HCT116 (cell line): ENCODE results near the gene PITPNC1. TPM values are rescaled to one million over a fixed set of nuclear protein-coding genes. Genes with fewer than 3 reads are reported as not detected.

Experiments used
- ATAC-seq: fragments of 200-7000 bp; cut with Tn5 transposase; 2 replicates; pipeline ENCODE4 v1.9.1; 2020; ENCODE audit warnings: mild to moderate bottlenecking, moderate library complexity
- BruUV-seq: library from RNA; stranded (reverse); fragments of 400-500 nt; replicated peaks from 2 replicates; lab custom pipeline; 2021; lab: Mats Ljungman, UMichigan
- CTCF ChIA-PET: fragments of 300-600 bp; sonication (Branson Sonifier 250); formaldehyde crosslinking; loops from one replicate; lab custom pipeline; 2021; ENCODE audit warnings: antibody characterized with exemption; lab: Charles Lee
- POLR2A ChIA-PET: fragments of 300-600, 350-600 bp; sonication (Branson Sonifier 250); formaldehyde crosslinking; loops from one replicate; lab custom pipeline; 2021; ENCODE audit warnings: antibody characterized with exemption; lab: Charles Lee
- RAD21 ChIA-PET, 2 experiments: fragments of 300-600 bp; sonication (Branson Sonifier 250); formaldehyde crosslinking; loops; one replicate each; lab custom pipeline; 2023; ENCODE audit warnings: low total read pairs in 2 of 2; ENCODE audit not compliant: uncharacterized antibody in 2 of 2, unreplicated experiment in 2 of 2, low non-redundant PET in 1 of 2; lab: Charles Lee
- DNase-seq: peaks from one replicate; pipeline ENCODE4 v3.0.0-alpha.2; 2010; ENCODE audit warnings: low read depth, low spot score
- H2AFZ ChIP-seq: fragments of 200-600 bp; shearing (Covaris generic), sonication (generic); 2 replicates; pipeline ENCODE4 v1.6.1; 2017; ENCODE audit warnings: low read depth, mixed run types, mixed read lengths, antibody characterized with exemption, low read length; ENCODE audit not compliant: poor library complexity, severe bottlenecking
- H3K27ac ChIP-seq: 2 replicates; pipeline ENCODE4 v1.5.1; 2012; ENCODE audit warnings: low read depth, low read length
- H3K27me3 ChIP-seq: fragments of 200-600 bp; sonication (generic); 2 replicates; pipeline ENCODE4 v1.6.1; 2016; ENCODE audit warnings: mixed run types, low read length, mixed read lengths; ENCODE audit not compliant: insufficient read depth
- H3K36me3 ChIP-seq, 2 experiments: fragments of 200-500 bp in 1 of 2; fragments of 200-600 bp in 1 of 2; sonication (Bioruptor generic) in 1 of 2; sonication (generic) in 1 of 2; 2 replicates each; pipeline versions ENCODE4 v1.5.1 to v1.6.1; 2014 to 2016; ENCODE audit warnings: low read length in 2 of 2, inconsistent platforms in 1 of 2, mixed read lengths in 1 of 2, mixed run types in 1 of 2; ENCODE audit not compliant: insufficient read depth in 2 of 2, control insufficient read depth in 1 of 2
- H3K4me1 ChIP-seq, 2 experiments: fragments of 200-600 bp in 1 of 2; sonication (generic) in 1 of 2; 2 replicates each; pipeline versions ENCODE4 v1.5.1 to v1.6.1; 2012 to 2017; ENCODE audit warnings: low read length in 2 of 2, inconsistent platforms in 1 of 2, mild to moderate bottlenecking in 1 of 2, mixed read lengths in 1 of 2, mixed run types in 1 of 2, moderate library complexity in 1 of 2; ENCODE audit not compliant: insufficient read depth in 2 of 2, control insufficient read depth in 1 of 2
- H3K4me2 ChIP-seq: fragments of 200-600 bp; sonication (generic); 2 replicates; pipeline ENCODE4 v1.6.1; 2017; ENCODE audit warnings: mixed run types, low read length, mixed read lengths
- H3K4me3 ChIP-seq, 2 experiments: fragments of 200-600 bp in 1 of 2; sonication (generic) in 1 of 2; replicated peaks in 1 of 2; 2 replicates each; pipeline ENCODE4 v1.5.1; 2011 to 2016; ENCODE audit warnings: low read length in 2 of 2, control low read depth in 1 of 2, low read depth in 1 of 2, mild to moderate bottlenecking in 1 of 2, mixed read lengths in 1 of 2, mixed run types in 1 of 2
- H3K79me2 ChIP-seq: fragments of 200-600 bp; sonication (generic); 2 replicates; pipeline ENCODE4 v1.6.1; 2017; ENCODE audit warnings: mild to moderate bottlenecking, mixed run types, low read length, moderate library complexity, mixed read lengths; ENCODE audit not compliant: insufficient read depth
- H3K9ac ChIP-seq: fragments of 200-600 bp; sonication (generic); 2 replicates; pipeline ENCODE4 v1.6.1; 2016; ENCODE audit warnings: low read length, mixed read lengths
- H3K9me2 ChIP-seq: fragments of 200-600 bp; sonication (generic), shearing (Covaris generic); 2 replicates; pipeline ENCODE4 v1.6.1; 2017; ENCODE audit warnings: mixed run types, mild to moderate bottlenecking, moderate library complexity; ENCODE audit not compliant: insufficient read depth
- H3K9me3 ChIP-seq, 2 experiments: fragments of 200-500 bp in 1 of 2; fragments of 200-600 bp in 1 of 2; sonication (Bioruptor generic) in 1 of 2; sonication (generic) in 1 of 2; 2 replicates each; pipeline ENCODE4 v1.6.1; 2014 to 2017; ENCODE audit warnings: low read length in 2 of 2, mixed read lengths in 2 of 2, inconsistent platforms in 1 of 2, low read depth in 1 of 2, mild to moderate bottlenecking in 1 of 2, mixed run types in 1 of 2, moderate library complexity in 1 of 2; ENCODE audit not compliant: control insufficient read depth in 1 of 2, insufficient read depth in 1 of 2
- H4K20me1 ChIP-seq: fragments of 200-600 bp; sonication (generic), shearing (Covaris generic); 2 replicates; pipeline ENCODE4 v1.6.1; 2017; ENCODE audit warnings: mixed run types, mild to moderate bottlenecking, moderate library complexity; ENCODE audit not compliant: insufficient read depth
- EGR1 ChIP-seq: IDR thresholded peaks from 2 replicates; pipeline ENCODE4 v1.6.1; 2012; ENCODE audit warnings: low read depth
- EZH2phosphoT487 ChIP-seq: fragments of 200-600 bp; IDR thresholded peaks from 2 replicates; pipeline ENCODE4 v1.6.1; 2018; ENCODE audit warnings: antibody characterized with exemption, borderline replicate concordance
- JUND ChIP-seq: IDR thresholded peaks from 2 replicates; pipeline ENCODE4 v1.6.1; 2012
- MAX ChIP-seq: IDR thresholded peaks from 2 replicates; pipeline ENCODE4 v1.6.1; 2012
- POLR2AphosphoS5 ChIP-seq: IDR thresholded peaks from 2 replicates; pipeline ENCODE4 v1.6.1; 2011; ENCODE audit warnings: mild to moderate bottlenecking, low read depth, low read length, moderate library complexity
- REST ChIP-seq: IDR thresholded peaks from 2 replicates; pipeline ENCODE4 v1.6.1; 2012; ENCODE audit warnings: low read depth
- SIN3A ChIP-seq: IDR thresholded peaks from 2 replicates; pipeline ENCODE4 v1.6.1; 2012; ENCODE audit warnings: low read depth
- ZFX ChIP-seq: fragments of 450-650 bp; IDR thresholded peaks from 2 replicates; pipeline ENCODE4 v1.6.1; 2017
- intact Hi-C: fragments of 100-400 bp; cut with micrococcal nuclease; formaldehyde crosslinking; loops from 2 replicates; pipeline ENCODE4 v1.10.0; 2022
- total RNA-seq: library from RNA; stranded (reverse); gene quantifications from one replicate; pipeline ENCODE4 v1.2.1, GENCODE V29; 2021; ENCODE audit not compliant: unreplicated experiment

Gene PITPNC1
- total RNA-seq, 1 experiment from 2014 or later: 41.9 TPM

- intact Hi-C loops: no loop called here
- Histone ChIP-seq H3K36me3 (no peaks in the 10 kb centered on the region), H3K4me3 (no peak overlapping the region), H3K4me1 (peaks cover 25 to 54% of the 10 kb centered on the region in 2 experiments), H3K27ac (no peak overlapping the region), H3K79me2 (no peaks in the 10 kb centered on the region), H3K27me3 (no peaks in the 10 kb centered on the region), H3K4me2 (peak overlapping the region; percentile 40; the same call in 1 of the 2 replicates), H2AFZ (no peak overlapping the region), H3K9me2 (no peaks in the 10 kb centered on the region), H4K20me1 (no peaks in the 10 kb centered on the region), H3K9me3 (no peaks in the 10 kb centered on the region), H3K9ac (no peak overlapping the region)
- TF ChIP-seq MAX (no peak), POLR2AphosphoS5 (no peak), ZFX (no peak), REST (no peak), SIN3A (no peak), JUND (no peak), EGR1 (no peak), EZH2phosphoT487 (no peak)
- DNase-seq: no peak
- BruUV-seq: no TSS peak
- no peak for ATAC-seq
- POLR2A ChIA-PET: no interaction called here
- CTCF ChIA-PET: interaction anchor here (0.7 kb wide), 1 partner anchor 128 kb away, joined by 4 read pairs; no protein-coding TSS in a partner anchor
- RAD21 ChIA-PET: interaction anchor here in 1 of 2 experiments (0.6 kb wide), 1 partner anchor 25 kb away, joined by 3 read pairs; no protein-coding TSS in a partner anchor
These were observed 123.7 kb downstream of the PITPNC1 start for GRCh38 chr17:67500677-67501300.
